HEK293T (cell line): ENCODE data around the gene LRIT2.

Experiments used
- CTCF ChIA-PET: fragments of 350-600 bp; formaldehyde crosslinking; extraction: SDS; loops from one replicate; lab custom pipeline; 2021; ENCODE audit warnings: antibody characterized with exemption, inconsistent platforms; lab: Yijun Ruan, JAX
- POLR2A ChIA-PET: fragments of 350-600 bp; formaldehyde crosslinking; extraction: SDS; loops from one replicate; lab custom pipeline; 2020; ENCODE audit warnings: antibody characterized with exemption, inconsistent platforms; lab: Yijun Ruan, JAX
- DNase-seq: peaks from one replicate; pipeline ENCODE4 v3.0.0; 2012; ENCODE audit warnings: mixed read lengths; ENCODE audit errors: extremely low spot score
- ARNT ChIP-seq: fragments of 450-650 bp; IDR thresholded peaks from 2 replicates; pipeline ENCODE4 v1.6.1; 2017; ENCODE audit warnings: mild to moderate bottlenecking
- BHLHE40 ChIP-seq: fragments of 450-650 bp; IDR thresholded peaks from 2 replicates; pipeline ENCODE4 v1.6.1; 2016; ENCODE audit warnings: mild to moderate bottlenecking, moderate library complexity, borderline replicate concordance
- CTBP1 ChIP-seq: fragments of 450-650 bp; IDR thresholded peaks from 2 replicates; pipeline ENCODE4 v1.6.1; 2016; ENCODE audit warnings: borderline replicate concordance
- ELF4 ChIP-seq: fragments of 450-650 bp; IDR thresholded peaks from 2 replicates; pipeline ENCODE4 v1.6.1; 2017; ENCODE audit warnings: antibody characterized with exemption
- FOXA1 ChIP-seq: fragments of 450-650 bp; IDR thresholded peaks from 2 replicates; pipeline ENCODE4 v1.6.1; 2016; ENCODE audit warnings: mild to moderate bottlenecking
- FOXK2 ChIP-seq: fragments of 450-650 bp; IDR thresholded peaks from 2 replicates; pipeline ENCODE4 v1.6.1; 2016; ENCODE audit warnings: mild to moderate bottlenecking
- FOXM1 ChIP-seq: fragments of 450-650 bp; IDR thresholded peaks from 2 replicates; pipeline ENCODE4 v1.6.1; 2017; ENCODE audit warnings: mild to moderate bottlenecking, borderline replicate concordance
- HDGF ChIP-seq: fragments of 450-650 bp; IDR thresholded peaks from 2 replicates; pipeline ENCODE4 v1.6.1; 2017; ENCODE audit warnings: antibody characterized with exemption, borderline replicate concordance
- L3MBTL2 ChIP-seq: fragments of 450-650 bp; conservative IDR thresholded peaks from 2 replicates; pipeline ENCODE4 v1.6.1; 2016; ENCODE audit warnings: mild to moderate bottlenecking
- LEF1 ChIP-seq: fragments of 450-650 bp; IDR thresholded peaks from 2 replicates; pipeline ENCODE4 v1.6.1; 2017; ENCODE audit warnings: mild to moderate bottlenecking, borderline replicate concordance
- NFRKB ChIP-seq: fragments of 450-650 bp; IDR thresholded peaks from 2 replicates; pipeline ENCODE4 v1.6.1; 2016; ENCODE audit warnings: mild to moderate bottlenecking, moderate library complexity
- PKNOX1 ChIP-seq: fragments of 450-650 bp; IDR thresholded peaks from 2 replicates; pipeline ENCODE4 v1.6.1; 2016
- SP1 ChIP-seq: fragments of 450-650 bp; IDR thresholded peaks from 2 replicates; pipeline ENCODE4 v1.6.1; 2017
- SUZ12 ChIP-seq: fragments of 450-650 bp; IDR thresholded peaks from 2 replicates; pipeline ENCODE4 v1.6.1; 2016; ENCODE audit warnings: mild to moderate bottlenecking
- TARDBP ChIP-seq: fragments of 450-650 bp; IDR thresholded peaks from 2 replicates; pipeline ENCODE4 v1.6.1; 2016
- ZNF384 ChIP-seq: fragments of 450-650 bp; IDR thresholded peaks from 2 replicates; pipeline ENCODE4 v1.6.1; 2016

Gene LRIT2

GRCh38 chr10:84265418-84265817, 40.1 kb upstream of the LRIT2 start:
- CTCF ChIA-PET: interaction anchor here (2.8 kb wide), 1 partner anchor 271 kb away, joined by 23 read pairs; no protein-coding TSS in a partner anchor
- POLR2A ChIA-PET: no interaction called here
- TF ChIP-seq L3MBTL2: no peak
- TF ChIP-seq NFRKB: no peak
- DNase-seq: no peak

GRCh38 chr10:84264611-84265141, 39.3 kb upstream of the LRIT2 start:
- TF ChIP-seq HDGF: no peak
- TF ChIP-seq ZNF384: no peak
- TF ChIP-seq BHLHE40: no peak
- TF ChIP-seq NFRKB: no peak
- TF ChIP-seq FOXK2: no peak
- TF ChIP-seq CTBP1: no peak
- no peak for TF ChIP-seq PKNOX1
- TF ChIP-seq SUZ12: no peak
- TF ChIP-seq FOXM1: no peak
- no peak for TF ChIP-seq SP1
- no peak for TF ChIP-seq TARDBP
- TF ChIP-seq ARNT: no peak
- no peak for TF ChIP-seq LEF1
- DNase-seq: peak; percentile 81
- CTCF ChIA-PET: interaction anchor here (0.6 to 2.8 kb wide), 5 partner anchors 267 to 284 kb away, joined by 3 to 23 read pairs (median 5); no protein-coding TSS in a partner anchor
- POLR2A ChIA-PET: interaction anchor here (1.0 kb wide), 1 partner anchor 63 kb away, joined by 3 read pairs; the partner anchor contains the start of gene CCSER2

GRCh38 chr10:84263716-84264115, 38.4 kb upstream of the LRIT2 start:
- ChIA-PET POLR2A (no interaction called here), CTCF (interaction anchor here (0.6 to 2.8 kb wide), 4 partner anchors 246 to 275 kb away, joined by 3 to 23 read pairs (median 5); no protein-coding TSS in a partner anchor)
- TF ChIP-seq BHLHE40 (no peak), SUZ12 (no peak), ZNF384 (no peak), L3MBTL2 (no peak)
- no peak for DNase-seq

- no peak for DNase-seq
- POLR2A ChIA-PET: no interaction called here
- TF ChIP-seq FOXA1: no peak
- no peak for TF ChIP-seq SUZ12
- no peak for TF ChIP-seq TARDBP
- TF ChIP-seq CTBP1: no peak
- no peak for TF ChIP-seq SP1
- no peak for TF ChIP-seq ELF4
- no peak for TF ChIP-seq HDGF
- TF ChIP-seq L3MBTL2: no peak
- TF ChIP-seq BHLHE40: no peak
- TF ChIP-seq ZNF384: no peak
- TF ChIP-seq PKNOX1: no peak
- no peak for TF ChIP-seq LEF1
- no peak for TF ChIP-seq ARNT
- no peak for TF ChIP-seq FOXM1
- TF ChIP-seq FOXK2: no peak
- no peak for TF ChIP-seq NFRKB
- CTCF ChIA-PET: interaction anchor here (0.6 kb wide), 1 partner anchor 90 kb away, joined by 3 read pairs; no protein-coding TSS in a partner anchor
These were observed 37.0 kb upstream of the LRIT2 start for GRCh38 chr10:84262190-84262956.

GRCh38 chr10:84261236-84261915, 36.0 kb upstream of the LRIT2 start:
- no peak for TF ChIP-seq LEF1
- no peak for TF ChIP-seq FOXA1
- no peak for TF ChIP-seq FOXM1
- no peak for TF ChIP-seq CTBP1
- no peak for TF ChIP-seq ZNF384
- ChIA-PET POLR2A (no interaction called here), CTCF (interaction anchor here (0.8 kb wide), 1 partner anchor 276 kb away, joined by 4 read pairs; no protein-coding TSS in a partner anchor)
- DNase-seq: no peak

- ChIA-PET POLR2A (no interaction called here), CTCF (no interaction called here)
- TF ChIP-seq HDGF (no peak), SUZ12 (no peak), ZNF384 (no peak), CTBP1 (no peak), BHLHE40 (no peak), SP1 (no peak), ELF4 (no peak), TARDBP (no peak), FOXK2 (no peak), NFRKB (no peak), L3MBTL2 (no peak)
- DNase-seq: no peak
These were observed 32.8 kb upstream of the LRIT2 start for GRCh38 chr10:84258034-84258695.
